Suprapubic skin (tissue), 4 donors: Measurements from ENCODE around the gene PTPN11. TPM values are rescaled to one million over a fixed set of nuclear protein-coding genes. Genes with fewer than 3 reads are reported as not detected.
"Not testable (repeated sequence)": the region's sequence is repeated elsewhere in the genome, so short reads cannot be mapped to it uniquely, and the experiment has no call there.

Experiments used
- DNase-seq, 2 donors: peaks; one replicate each; pipeline ENCODE4 v3.0.0-alpha.2; 2019; ENCODE audit warnings: low spot score in 2 of 2
- H3K27ac ChIP-seq: fragments of 200-600 bp; sonication (generic); one replicate; pipeline ENCODE4 v1.5.1; 2019
- H3K27me3 ChIP-seq: fragments of 200-600 bp; sonication (generic); one replicate; pipeline ENCODE4 v1.5.1; 2019
- H3K36me3 ChIP-seq: fragments of 200-600 bp; sonication (generic); one replicate; pipeline ENCODE4 v1.5.1; 2019
- H3K4me1 ChIP-seq: fragments of 200-600 bp; sonication (generic); one replicate; pipeline ENCODE4 v1.5.1; 2019
- H3K4me3 ChIP-seq: fragments of 200-600 bp; sonication (generic); one replicate; pipeline ENCODE4 v1.5.1; 2019; ENCODE audit warnings: mild to moderate bottlenecking
- H3K9me3 ChIP-seq: fragments of 200-600 bp; sonication (generic); one replicate; pipeline ENCODE4 v1.5.1; 2019
- EP300 ChIP-seq: sonication (generic); formaldehyde crosslinking; IDR thresholded peaks from one replicate; pipeline ENCODE4 v1.6.1; 2017; ENCODE audit warnings: antibody characterized with exemption
- POLR2A ChIP-seq, 2 donors: fragments of 450-650 bp; IDR thresholded peaks; one replicate each; pipeline ENCODE4 v1.6.1; 2017; ENCODE audit warnings: antibody characterized with exemption in 2 of 2, mild to moderate bottlenecking in 2 of 2, moderate library complexity in 2 of 2
- POLR2AphosphoS5 ChIP-seq, 3 donors: sonication (generic); formaldehyde crosslinking; IDR thresholded peaks; one replicate each; pipeline ENCODE4 v1.6.1; 2017; ENCODE audit warnings: antibody characterized with exemption in 3 of 3
- WGBS: methylation state at CpG from one replicate; pipeline ENCODE4 v1.1.5; 2018; 5-methylcytosine and 5-hydroxymethylcytosine counted together
- total RNA-seq, 4 donors: library from RNA; depleted of rRNA; stranded (reverse); fragments of >200 nt; gene quantifications; one replicate each; pipeline ENCODE4 v1.1.0, GENCODE V29; 2016
- TF ChIP-seq, protein P1 (sequence below), 2 donors: fragments of 200-600 bp in 1 of 2; fragments of 450-650 bp in 1 of 2; sonication (generic) in 1 of 2; IDR thresholded peaks; one replicate each; pipeline ENCODE4 v1.5.1; 2016 to 2019; ENCODE audit warnings: antibody characterized with exemption in 2 of 2, mild to moderate bottlenecking in 1 of 2, moderate library complexity in 1 of 2

The PTPN11 gene
- total RNA-seq, 4 donors from 2014 or later: 56.6 to 70.7 (median 65.3) TPM

DNA sequence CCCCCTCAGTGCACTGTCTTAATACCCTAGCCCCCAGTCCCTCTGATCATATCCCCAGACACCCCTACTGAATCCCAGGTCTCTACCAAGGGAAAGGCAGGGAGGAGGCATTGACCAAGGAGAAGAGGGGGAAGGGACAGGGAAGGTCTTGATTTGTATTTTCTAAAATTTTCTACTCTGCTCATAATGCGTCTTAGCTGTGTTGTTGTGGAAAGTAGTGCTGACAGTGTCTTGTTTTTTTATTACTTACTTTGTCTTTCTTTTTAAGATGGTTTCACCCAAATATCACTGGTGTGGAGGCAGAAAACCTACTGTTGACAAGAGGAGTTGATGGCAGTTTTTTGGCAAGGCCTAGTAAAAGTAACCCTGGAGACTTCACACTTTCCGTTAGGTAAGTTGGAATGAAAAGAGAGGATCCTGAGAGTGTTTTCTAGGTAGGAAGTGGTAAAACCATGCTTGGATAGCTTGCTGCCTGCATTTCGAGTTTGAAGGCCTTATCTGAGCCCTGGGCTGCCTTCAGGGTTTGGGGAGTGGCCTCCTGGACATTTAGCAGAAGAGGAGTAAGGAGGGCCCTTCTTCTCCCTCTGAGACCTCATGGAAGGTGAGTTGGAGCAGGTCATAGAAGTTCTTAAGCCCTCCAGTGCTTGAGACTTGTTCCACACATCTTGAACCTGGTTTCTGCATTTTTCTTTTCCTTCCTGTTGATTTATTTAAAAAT lies 27.4 kb downstream of the PTPN11 start:
- H3K27ac ChIP-seq: no peak overlapping the region
- WGBS: 88% methylated on average over 3 of the region's 3 CpGs
- H3K4me1 ChIP-seq: peaks cover 5% of the 10 kb centered on the region
- H3K4me3 ChIP-seq: no peak overlapping the region
- no peaks in the 10 kb centered on the region for H3K9me3 ChIP-seq
- H3K36me3 ChIP-seq: peaks cover 40% of the 10 kb centered on the region
- H3K27me3 ChIP-seq: no peaks in the 10 kb centered on the region
- TF ChIP-seq, protein P1, sequence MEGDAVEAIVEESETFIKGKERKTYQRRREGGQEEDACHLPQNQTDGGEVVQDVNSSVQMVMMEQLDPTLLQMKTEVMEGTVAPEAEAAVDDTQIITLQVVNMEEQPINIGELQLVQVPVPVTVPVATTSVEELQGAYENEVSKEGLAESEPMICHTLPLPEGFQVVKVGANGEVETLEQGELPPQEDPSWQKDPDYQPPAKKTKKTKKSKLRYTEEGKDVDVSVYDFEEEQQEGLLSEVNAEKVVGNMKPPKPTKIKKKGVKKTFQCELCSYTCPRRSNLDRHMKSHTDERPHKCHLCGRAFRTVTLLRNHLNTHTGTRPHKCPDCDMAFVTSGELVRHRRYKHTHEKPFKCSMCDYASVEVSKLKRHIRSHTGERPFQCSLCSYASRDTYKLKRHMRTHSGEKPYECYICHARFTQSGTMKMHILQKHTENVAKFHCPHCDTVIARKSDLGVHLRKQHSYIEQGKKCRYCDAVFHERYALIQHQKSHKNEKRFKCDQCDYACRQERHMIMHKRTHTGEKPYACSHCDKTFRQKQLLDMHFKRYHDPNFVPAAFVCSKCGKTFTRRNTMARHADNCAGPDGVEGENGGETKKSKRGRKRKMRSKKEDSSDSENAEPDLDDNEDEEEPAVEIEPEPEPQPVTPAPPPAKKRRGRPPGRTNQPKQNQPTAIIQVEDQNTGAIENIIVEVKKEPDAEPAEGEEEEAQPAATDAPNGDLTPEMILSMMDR (IDR thresholded peaks at IDR 0.05): no peak
- TF ChIP-seq EP300: no peak
- no peak for TF ChIP-seq POLR2A (IDR thresholded peaks at IDR 0.05)
- no peak for TF ChIP-seq POLR2AphosphoS5 (IDR thresholded peaks at IDR 0.05)
- no peak for DNase-seq

DNA sequence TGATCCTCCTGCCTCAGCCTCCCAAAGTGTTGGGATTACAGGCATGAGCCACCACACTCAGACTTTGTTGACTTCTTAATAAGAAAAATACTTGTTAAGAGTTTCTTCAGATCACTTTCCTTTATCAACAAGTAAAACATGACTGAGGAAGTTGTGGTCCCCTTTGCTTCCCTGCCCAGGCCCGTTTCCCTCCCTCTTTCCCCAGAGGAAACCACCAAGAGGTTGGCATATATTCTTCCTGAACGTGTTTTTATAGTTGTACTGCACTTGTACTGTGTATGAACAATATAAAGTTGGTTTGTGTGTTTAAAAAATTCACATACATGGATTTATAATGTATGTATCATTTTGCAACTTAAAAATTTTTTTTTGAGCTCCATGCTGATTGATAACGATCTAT lies 28.4 kb downstream of the PTPN11 start:
- DNase-seq: no peak
- Histone ChIP-seq H3K27me3 (no peaks in the 10 kb centered on the region), H3K36me3 (peaks cover 48% of the 10 kb centered on the region), H3K4me3 (no peak overlapping the region), H3K27ac (no peak overlapping the region), H3K9me3 (no peaks in the 10 kb centered on the region), H3K4me1 (peaks cover 5% of the 10 kb centered on the region)
- TF ChIP-seq POLR2AphosphoS5 (IDR thresholded peaks at IDR 0.05) (no peak), EP300 (no peak), POLR2A (IDR thresholded peaks at IDR 0.05) (no peak)
- TF ChIP-seq, protein P1 (IDR thresholded peaks at IDR 0.05): no peak
- 60% methylated on average over 3 of the region's 3 CpGs for WGBS

DNA sequence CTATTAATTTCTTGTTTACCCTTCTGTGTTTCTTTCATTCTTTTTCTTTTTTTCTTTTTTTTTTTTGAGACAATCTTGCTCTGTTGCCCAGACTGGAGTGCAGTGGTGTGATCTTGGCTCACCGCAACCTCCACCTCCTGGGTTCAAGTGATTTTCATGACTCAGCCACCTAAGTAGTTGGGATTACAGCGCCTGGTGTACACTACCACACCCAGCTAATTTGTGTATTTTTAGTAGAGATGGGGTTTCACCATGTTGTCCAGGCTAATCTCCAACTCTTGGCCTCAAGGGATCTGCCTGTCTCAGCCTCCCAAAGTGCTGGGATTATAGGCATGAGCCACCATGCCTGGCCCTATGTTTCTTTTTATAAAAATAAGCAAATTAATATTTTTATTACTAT lies 29.4 kb downstream of the PTPN11 start:
- not testable (repeated sequence) for H3K4me3 ChIP-seq, H3K27ac ChIP-seq, H3K4me1 ChIP-seq, DNase-seq, H3K9me3 ChIP-seq, H3K27me3 ChIP-seq
- H3K36me3 ChIP-seq: peaks cover 57% of the 10 kb centered on the region
- WGBS: 44% methylated on average over 2 of the region's 2 CpGs

DNA sequence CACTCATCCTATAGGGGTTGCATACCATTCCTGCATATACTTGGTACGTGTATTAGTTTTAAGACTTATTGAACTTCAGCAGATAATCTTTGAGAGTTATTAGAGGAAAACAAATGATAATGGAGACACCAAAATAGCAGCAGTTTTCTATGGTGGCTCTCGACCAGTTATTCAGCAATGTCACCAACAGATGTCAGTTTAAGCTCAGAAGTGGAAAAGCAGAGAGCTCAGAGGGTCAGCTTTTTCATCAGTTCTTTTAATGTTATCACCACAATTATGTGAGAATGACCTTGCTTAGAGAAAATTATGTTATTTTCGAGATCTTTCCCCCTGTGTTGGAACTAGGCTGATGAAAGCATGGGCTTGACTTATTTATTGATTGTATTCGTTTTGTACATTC lies 32.0 kb downstream of the PTPN11 start:
- no peaks in the 10 kb centered on the region for H3K9me3 ChIP-seq
- 90% methylated on average over 4 of the region's 4 CpGs for WGBS
- no peak for DNase-seq
- no peak for TF ChIP-seq EP300
- TF ChIP-seq, protein P1 (IDR thresholded peaks at IDR 0.05): no peak
- TF ChIP-seq POLR2AphosphoS5 (IDR thresholded peaks at IDR 0.05): no peak
- TF ChIP-seq POLR2A (IDR thresholded peaks at IDR 0.05): no peak
- no peaks in the 10 kb centered on the region for H3K27me3 ChIP-seq
- no peak overlapping the region for H3K27ac ChIP-seq
- H3K4me1 ChIP-seq: peaks cover 5% of the 10 kb centered on the region
- H3K4me3 ChIP-seq: no peak overlapping the region
- peaks cover 82% of the 10 kb centered on the region for H3K36me3 ChIP-seq

DNA sequence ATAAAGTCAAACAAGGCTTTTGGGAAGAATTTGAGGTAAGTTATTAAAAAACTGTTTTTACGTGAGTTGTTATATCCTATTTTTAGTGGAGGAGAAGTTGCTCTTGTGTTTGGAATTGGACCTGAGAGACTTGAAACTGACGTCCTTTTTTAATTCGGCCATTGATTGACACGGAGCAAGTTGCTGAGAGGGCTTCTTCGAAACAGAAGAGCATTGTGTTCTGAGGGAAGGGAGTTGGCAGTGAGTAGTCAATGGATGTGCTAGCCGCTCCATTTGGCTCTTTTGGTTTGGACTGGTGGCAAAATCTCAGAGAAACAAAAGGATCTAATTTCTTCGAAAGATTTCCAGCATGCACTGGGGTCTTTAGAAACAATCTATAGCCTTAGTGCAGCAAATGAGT lies 37.3 kb downstream of the PTPN11 start:
- DNase-seq: no peak
- TF ChIP-seq POLR2AphosphoS5 (IDR thresholded peaks at IDR 0.05): no peak
- no peak for TF ChIP-seq POLR2A (IDR thresholded peaks at IDR 0.05)
- TF ChIP-seq, protein P1 (IDR thresholded peaks at IDR 0.05): no peak
- no peak for TF ChIP-seq EP300
- Histone ChIP-seq H3K36me3 (peaks cover 80% of the 10 kb centered on the region), H3K9me3 (no peaks in the 10 kb centered on the region), H3K4me1 (no peaks in the 10 kb centered on the region), H3K27me3 (no peaks in the 10 kb centered on the region), H3K4me3 (no peak overlapping the region), H3K27ac (no peak overlapping the region)
- WGBS: 92% methylated on average over 7 of the region's 7 CpGs

DNA sequence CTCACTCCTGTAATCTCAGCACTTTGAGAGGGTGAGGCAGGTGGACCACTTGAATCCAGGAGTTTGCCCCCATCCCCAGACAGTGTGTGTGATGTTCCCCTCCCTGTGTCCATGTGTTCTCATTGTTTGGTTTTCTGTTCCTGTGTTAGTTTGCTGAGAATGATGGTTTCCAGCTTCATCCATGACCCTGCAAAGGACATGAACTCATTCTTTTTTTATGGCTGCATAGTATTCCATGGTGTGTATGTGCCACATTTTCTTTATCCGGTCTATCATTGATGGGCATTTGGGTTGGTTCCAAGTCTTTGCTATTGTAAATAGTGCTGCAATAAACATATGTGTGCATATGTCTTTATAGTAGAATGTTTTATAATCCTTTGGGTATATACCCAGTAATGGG lies 38.4 kb downstream of the PTPN11 start:
- WGBS: 92% methylated on average over 1 of the region's 1 CpG
- not testable (repeated sequence) for DNase-seq, H3K27me3 ChIP-seq, H3K4me3 ChIP-seq, H3K4me1 ChIP-seq, H3K27ac ChIP-seq, H3K9me3 ChIP-seq
- H3K36me3 ChIP-seq: peaks cover 70% of the 10 kb centered on the region
